Gastroesophageal sphincter (tissue), 3 donors: ENCODE measurements around the gene CSNK2A1.

Experiments
- CTCF ChIP-seq, 4 experiments: fragments of 200-600 bp in 2 of 4; fragments of 450-650 bp in 2 of 4; sonication (generic) in 1 of 4; IDR thresholded peaks; one replicate each; pipeline ENCODE4 v1.5.1; 2017 to 2019; ENCODE audit warnings: antibody characterized with exemption in 4 of 4, mild to moderate bottlenecking in 2 of 4, moderate library complexity in 2 of 4
- EP300 ChIP-seq: sonication (generic); formaldehyde crosslinking; IDR thresholded peaks from one replicate; pipeline ENCODE4 v1.6.1; 2017; ENCODE audit warnings: antibody characterized with exemption, mild to moderate bottlenecking
- POLR2AphosphoS5 ChIP-seq: sonication (generic); formaldehyde crosslinking; IDR thresholded peaks from one replicate; pipeline ENCODE4 v1.6.1; 2017; ENCODE audit warnings: antibody characterized with exemption

GRCh38 chr20:475463-476357 lies 67.9 kb downstream of the CSNK2A1 start:
- no peak for TF ChIP-seq CTCF (IDR thresholded peaks at IDR 0.05)
- no peak for TF ChIP-seq EP300
- TF ChIP-seq POLR2AphosphoS5: no peak
